Stomach (tissue), 9 donors: ENCODE measurements around the gene RANBP3. TPM values are rescaled to one million over a fixed set of nuclear protein-coding genes. Genes with fewer than 3 reads are reported as not detected.

Experiments
- DNase-seq, 2 donors: peaks; one replicate each; pipeline versions ENCODE4 v3.0.0 to v3.0.0-alpha.2; 2013 to 2019
- H3K27ac ChIP-seq, 5 donors: fragments of 200-600 bp in 4 of 5; sonication (generic) in 4 of 5; one replicate each; pipeline ENCODE4 v1.5.1; 2013 to 2019; ENCODE audit warnings: mild to moderate bottlenecking in 1 of 5, moderate library complexity in 1 of 5
- H3K27me3 ChIP-seq, 3 donors: fragments of 200-600 bp; sonication (generic); one replicate each; pipeline ENCODE4 v1.5.1; 2017 to 2019; ENCODE audit warnings: mixed run types in 1 of 3
- H3K36me3 ChIP-seq, 4 donors: fragments of 200-600 bp; sonication (generic); 1 replicate in 3 of 4; 2 replicates in 1 of 4; pipeline ENCODE4 v1.5.1; 2016 to 2019
- H3K4me1 ChIP-seq, 4 donors: fragments of 200-600 bp; sonication (generic); one replicate each; pipeline ENCODE4 v1.5.1; 2016 to 2019
- H3K4me3 ChIP-seq, 4 donors: fragments of 200-600 bp; sonication (generic) in 3 of 4; one replicate each; pipeline ENCODE4 v1.5.1; 2016 to 2019; ENCODE audit warnings: mild to moderate bottlenecking in 1 of 4
- H3K9me3 ChIP-seq, 4 donors: fragments of 200-600 bp; sonication (generic); one replicate each; pipeline ENCODE4 v1.5.1; 2016 to 2019
- CTCF ChIP-seq, 7 experiments: fragments of 450-650 bp in 4 of 7; fragments of 200-600 bp in 3 of 7; sonication (generic) in 3 of 7; IDR thresholded peaks; one replicate each; pipeline ENCODE4 v1.5.1; 2016 to 2019; ENCODE audit warnings: antibody characterized with exemption in 7 of 7, control low read depth in 2 of 7, mild to moderate bottlenecking in 1 of 7
- EP300 ChIP-seq: sonication (generic); formaldehyde crosslinking; IDR thresholded peaks from one replicate; pipeline ENCODE4 v1.6.1; 2017; ENCODE audit warnings: antibody characterized with exemption
- POLR2A ChIP-seq, 4 donors: fragments of 450-650 bp; IDR thresholded peaks; one replicate each; pipeline ENCODE4 v1.6.1; 2016; ENCODE audit warnings: antibody characterized with exemption in 4 of 4, control low read depth in 2 of 4, mild to moderate bottlenecking in 1 of 4, moderate library complexity in 1 of 4
- POLR2AphosphoS5 ChIP-seq, 3 donors: sonication (generic); formaldehyde crosslinking; IDR thresholded peaks; one replicate each; pipeline ENCODE4 v1.6.1; 2016; ENCODE audit warnings: antibody characterized with exemption in 3 of 3
- WGBS, 5 donors: extraction: QIAGEN DNeasy Blood & Tissue Kit in 3 of 5; methylation state at CpG; one replicate each; pipeline versions ENCODE4 v1.1.5 to v1.1.7; 2013 to 2018; 5-methylcytosine and 5-hydroxymethylcytosine counted together
- intact Hi-C: fragments of 100-400 bp; cut with DNase I; formaldehyde crosslinking; loops from one replicate; pipeline ENCODE4 v1.15.1; 2023; ENCODE audit warnings: low total_unique reads
- polyA plus RNA-seq, 3 donors: library from polyadenylated mRNA; stranded (reverse); fragments of 200-250 nt; gene quantifications; one replicate each; pipeline ENCODE4 v1.2.3, GENCODE V29; 2013
- total RNA-seq, 5 donors: library from RNA; depleted of rRNA; stranded (reverse); fragments of >200 nt; gene quantifications; one replicate each; pipeline versions ENCODE4 v1.1.0 to v1.2.3, GENCODE V29; 2014 to 2016
- donor health status: healthy with polysubstance abuse.
- donor health status: Bipolar disorder and iron deficiency.
- donor health status: healthy.

Gene RANBP3
- total and polyA plus RNA-seq, 8 donors, result 27.7 to 235 (median 39.2) TPM

- intact Hi-C loops, result no loop called here
- H3K36me3 ChIP-seq, result peaks cover 0 to 23% (median 13%) of the 10 kb centered on the region in 4 donors
Observed at GRCh38 chr19:5968431-5969373, 9.2 kb downstream of the RANBP3 start.

GRCh38 chr19:5967994-5968430 is 9.9 kb downstream of the RANBP3 start:
- H3K4me3 ChIP-seq, result peak overlapping the region in 1 of 4 donors; percentile 20
- no peaks in the 10 kb centered on the region for H3K27me3 ChIP-seq
- intact Hi-C loops, result no loop called here
- TF ChIP-seq CTCF (IDR thresholded peaks at IDR 0.05) (peak in 5 of 7 experiments; percentile 84 to 88 (median 86)), POLR2AphosphoS5 (IDR thresholded peaks at IDR 0.05) (peak; percentile 29 to 53 (median 49)), POLR2A (IDR thresholded peaks at IDR 0.05) (no peak)
- no peaks in the 10 kb centered on the region for H3K9me3 ChIP-seq
- WGBS, 5 donors, result 3 to 10% (median 5%) methylated on average over 10 of the region's 10 CpGs
- H3K27ac ChIP-seq, result peak overlapping the region; percentile 47 to 84 (median 73)
- H3K36me3 ChIP-seq, result peaks cover 0 to 16% (median 7%) of the 10 kb centered on the region in 4 donors
- peaks cover 42 to 98% (median 84%) of the 10 kb centered on the region in 4 donors for H3K4me1 ChIP-seq
- peak; percentile 67 to 93 for DNase-seq

More at GRCh38 chr19:5968431-5969373, 9.2 kb downstream of the RANBP3 start:
- DNase-seq, result peak in 1 of 2 donors; percentile 59
- Histone ChIP-seq H3K4me3 (peak overlapping the region in 1 of 4 donors; percentile 20), H3K4me1 (peaks cover 42 to 98% (median 84%) of the 10 kb centered on the region in 4 donors), H3K27me3 (no peaks in the 10 kb centered on the region), H3K27ac (peak overlapping the region; percentile 47 to 84 (median 73)), H3K9me3 (no peaks in the 10 kb centered on the region)
- TF ChIP-seq POLR2A (IDR thresholded peaks at IDR 0.05) (no peak), POLR2AphosphoS5 (IDR thresholded peaks at IDR 0.05) (peak in 1 of 3 donors; percentile 1)
- 27 to 43% (median 38%) methylated on average over 16 to 18 of the region's 18 CpGs for WGBS, 5 donors

- Histone ChIP-seq H3K27ac (peak overlapping the region in 4 of 5 donors; percentile 64 to 84 (median 78)), H3K4me3 (peak overlapping the region in 1 of 4 donors; percentile 20), H3K9me3 (no peaks in the 10 kb centered on the region), H3K4me1 (peaks cover 46 to 98% (median 86%) of the 10 kb centered on the region in 4 donors), H3K27me3 (no peaks in the 10 kb centered on the region), H3K36me3 (peaks cover 0 to 14% (median 7%) of the 10 kb centered on the region in 4 donors)
- intact Hi-C loops, result no loop called here
- WGBS, 5 donors, result 48 to 58% (median 54%) methylated on average over 7 of the region's 7 CpGs
- DNase-seq, result no peak
- TF ChIP-seq POLR2A (IDR thresholded peaks at IDR 0.05), result no peak
- no peak for TF ChIP-seq POLR2AphosphoS5 (IDR thresholded peaks at IDR 0.05)
- TF ChIP-seq CTCF (IDR thresholded peaks at IDR 0.05), result no peak
- TF ChIP-seq EP300, result no peak
Observed at GRCh38 chr19:5967571-5967970, 10.4 kb downstream of the RANBP3 start.

- no peak for DNase-seq
- peak overlapping the region in 4 of 5 donors; percentile 64 to 84 (median 78) for H3K27ac ChIP-seq
- H3K4me1 ChIP-seq, result peaks cover 53 to 98% (median 87%) of the 10 kb centered on the region in 4 donors
- WGBS, 5 donors, result 71 to 84% (median 78%) methylated on average over 9 of the region's 9 CpGs
- H3K4me3 ChIP-seq, result no peak overlapping the region
- peaks cover 0 to 12% (median 4%) of the 10 kb centered on the region in 4 donors for H3K36me3 ChIP-seq
- no peaks in the 10 kb centered on the region for H3K9me3 ChIP-seq
- H3K27me3 ChIP-seq, result no peaks in the 10 kb centered on the region
- intact Hi-C loops, result no loop called here
- TF ChIP-seq POLR2AphosphoS5 (IDR thresholded peaks at IDR 0.05), result no peak
- no peak for TF ChIP-seq EP300
- no peak for TF ChIP-seq POLR2A (IDR thresholded peaks at IDR 0.05)
- no peak for TF ChIP-seq CTCF (IDR thresholded peaks at IDR 0.05)
Observed at GRCh38 chr19:5966941-5967340, 11.0 kb downstream of the RANBP3 start.
